Middle frontal gyrus (tissue), 1 donor: ENCODE results near the gene ATF7IP.
"Not testable (repeated sequence)": the region's sequence is repeated elsewhere in the genome, so short reads cannot be mapped to it uniquely, and the experiment has no call there.

Source experiments
- DNase-seq: peaks from one replicate; pipeline ENCODE4 v3.0.0-alpha.2; 2015; ENCODE audit warnings: low spot score; ENCODE audit errors: extremely low spot score

ATF7IP gene

GRCh38 chr12:14365294-14366208, at the start of gene ATF7IP:
Gene ATF7IP, plus strand, starts transcription at chr12:14365682. Its CDS starts 58,234 bp downstream, at chr12:14423916.
- DNase-seq, result peak; percentile 96

- no peak for DNase-seq
Measured at GRCh38 chr12:14317362-14318146, 47.9 kb upstream of the ATF7IP start.

DNA sequence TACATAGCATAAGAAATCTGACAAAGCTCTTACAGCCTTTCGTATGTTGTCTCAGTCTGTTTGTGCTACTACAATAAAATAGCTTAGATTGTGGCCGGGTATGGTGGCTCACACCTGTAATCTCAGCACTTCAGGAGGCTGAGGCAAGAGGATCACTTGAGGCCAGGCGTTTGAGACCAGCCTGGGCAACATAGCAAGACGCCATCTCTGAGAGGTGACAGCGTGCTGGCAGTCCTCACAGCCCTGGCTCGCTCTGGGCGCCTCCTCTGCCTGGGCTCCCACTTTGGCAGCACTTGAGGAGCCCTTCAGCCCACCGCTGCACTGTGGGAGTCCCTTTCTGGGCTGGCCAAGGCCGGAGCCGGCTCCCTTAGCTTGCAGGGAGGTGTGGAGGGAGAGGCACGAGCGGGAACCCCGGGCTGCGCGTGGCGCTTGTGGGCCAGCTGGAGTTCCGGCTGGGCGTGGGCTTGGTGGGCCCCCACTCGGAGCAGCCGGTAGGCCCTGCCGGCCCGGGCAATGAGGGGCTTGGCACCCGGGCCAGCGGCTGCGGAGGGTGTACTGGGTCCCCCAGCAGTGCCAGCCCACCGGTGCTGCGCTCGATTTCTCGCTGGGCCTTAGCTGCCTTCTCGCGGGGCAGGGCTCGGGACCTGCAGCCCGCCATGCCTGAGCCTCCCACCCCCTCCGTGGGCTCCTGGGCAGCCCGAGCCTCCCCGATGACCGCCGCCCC, 45.6 kb upstream of the ATF7IP start:
- not testable (repeated sequence) for DNase-seq

DNA sequence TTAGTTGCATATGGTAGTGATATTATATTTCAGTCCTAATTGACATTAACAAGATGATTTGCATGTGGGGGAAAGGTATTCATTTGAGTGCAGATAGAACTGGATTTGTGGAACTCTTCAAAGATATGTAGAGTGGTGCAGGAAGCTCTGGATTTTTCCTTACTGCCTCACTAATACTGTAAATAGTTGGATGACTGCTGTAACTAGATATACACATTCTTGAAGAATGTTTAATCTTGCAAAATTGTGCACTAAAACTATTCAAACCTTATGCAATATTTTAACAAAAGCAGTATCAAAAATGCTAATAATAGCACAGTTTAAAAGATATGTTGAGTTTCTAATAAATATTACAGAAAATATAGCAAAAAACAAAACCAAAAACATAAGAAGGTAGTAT, 43.1 kb upstream of the ATF7IP start:
- DNase-seq, result no peak

GRCh38 chr12:14325716-14326343, 39.7 kb upstream of the ATF7IP start:
- DNase-seq, result no peak

DNA sequence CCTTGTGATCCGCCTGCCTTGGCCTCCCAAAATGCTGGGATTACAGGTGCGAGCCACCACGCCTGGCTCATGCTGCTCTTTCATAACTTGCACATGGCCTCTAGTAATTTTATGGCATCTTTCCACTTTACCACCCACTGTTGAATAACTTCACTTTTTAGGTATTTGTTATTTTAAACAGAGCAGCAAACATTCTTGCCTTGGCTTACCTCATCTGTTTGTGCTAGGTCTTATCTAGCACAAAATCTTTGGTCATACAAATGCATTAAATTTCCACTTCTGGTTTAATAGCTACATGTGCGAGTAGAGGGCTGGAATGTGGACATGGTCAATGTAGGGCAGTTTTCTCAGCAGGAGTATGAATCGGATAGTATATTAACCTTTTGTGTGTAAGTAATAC, 38.8 kb upstream of the ATF7IP start:
- DNase-seq, result no peak

- DNase-seq, result no peak
Measured at GRCh38 chr12:14327711-14328110, 37.8 kb upstream of the ATF7IP start.

DNA sequence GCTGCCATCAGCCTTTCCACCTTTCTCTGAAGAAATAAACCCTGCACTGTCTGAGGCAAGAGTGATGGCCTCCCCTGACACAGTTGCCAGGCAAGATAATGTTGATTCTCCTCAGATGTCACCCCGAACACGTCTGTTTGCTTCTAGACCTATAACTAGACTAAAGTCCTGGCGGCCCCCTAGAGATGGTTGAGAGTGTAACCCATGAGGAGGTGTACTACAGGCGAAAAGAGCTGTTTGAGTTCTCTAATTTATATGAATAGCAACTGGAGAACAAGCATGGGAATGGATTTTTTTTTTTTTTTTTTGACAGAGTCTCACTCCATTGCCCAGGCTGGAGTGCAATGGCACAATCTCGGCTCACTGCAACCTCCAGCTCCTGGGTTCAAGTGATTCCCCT, 33.0 kb upstream of the ATF7IP start:
- no peak for DNase-seq

GRCh38 chr12:14340371-14340770, 25.1 kb upstream of the ATF7IP start:
- no peak for DNase-seq

DNA sequence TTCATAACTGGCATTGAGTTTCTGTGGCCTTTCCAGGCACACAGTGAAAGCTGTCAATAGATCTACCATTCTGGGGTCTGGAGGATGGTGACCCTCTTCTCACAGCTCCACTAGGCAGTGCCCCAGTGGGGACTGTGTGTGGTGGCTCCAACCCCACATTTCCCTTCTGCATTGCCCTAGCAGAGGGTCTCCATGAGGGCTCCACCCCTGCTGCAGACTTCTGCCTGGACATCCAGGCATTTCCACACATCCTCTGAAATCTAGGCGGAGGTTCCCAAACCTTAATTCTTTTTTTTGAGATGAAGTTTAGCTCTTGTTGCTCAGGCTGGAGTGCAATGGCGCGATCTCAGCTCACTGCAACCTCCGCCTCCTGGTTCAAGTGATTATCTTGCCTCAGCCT, 14.0 kb upstream of the ATF7IP start:
- DNase-seq, result not testable (repeated sequence)

- DNase-seq, result not testable (repeated sequence)
Measured at GRCh38 chr12:14352066-14352465, 13.4 kb upstream of the ATF7IP start.

- not testable (repeated sequence) for DNase-seq
Measured at GRCh38 chr12:14354665-14355064, 10.8 kb upstream of the ATF7IP start.

DNA sequence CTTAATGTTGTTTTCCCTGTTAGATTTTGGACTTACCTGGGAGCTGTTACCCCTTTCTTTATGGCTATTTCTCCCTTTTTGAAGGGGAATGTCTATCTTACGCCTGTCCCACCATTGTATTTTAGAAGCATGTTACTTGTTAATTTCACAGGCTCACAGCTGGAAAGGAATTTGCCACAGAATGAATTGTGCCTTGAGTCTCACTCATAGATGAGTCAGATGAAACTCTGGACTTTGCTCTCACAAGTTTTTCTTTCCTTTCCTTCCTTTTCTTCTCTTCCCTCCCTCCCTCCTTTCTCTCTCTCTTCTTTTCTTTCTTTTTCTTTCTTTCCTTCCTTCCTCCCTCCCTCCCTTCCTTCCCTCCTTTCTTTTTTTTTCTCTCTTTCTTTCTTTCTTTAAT, 9.3 kb upstream of the ATF7IP start:
- no peak for DNase-seq

DNA sequence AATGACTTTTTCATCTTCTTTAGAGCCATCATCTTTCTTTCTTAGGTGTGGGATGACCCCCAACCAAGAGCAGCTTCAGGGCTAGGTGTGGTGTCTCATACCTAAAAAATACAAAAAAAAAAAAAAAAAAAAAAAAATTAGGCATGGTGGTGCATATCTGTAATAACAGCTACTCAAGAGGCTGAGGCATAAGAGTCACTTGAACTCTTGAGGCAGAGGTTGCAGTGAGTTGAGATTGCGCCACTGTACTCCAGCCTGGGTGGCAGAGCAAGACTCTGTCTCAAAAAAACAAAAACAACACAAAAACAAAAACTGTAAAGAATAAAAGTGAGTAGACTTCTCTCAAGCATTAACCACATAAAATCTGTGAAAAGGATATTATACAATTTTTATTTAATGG, 8.0 kb upstream of the ATF7IP start:
- no peak for DNase-seq

DNA sequence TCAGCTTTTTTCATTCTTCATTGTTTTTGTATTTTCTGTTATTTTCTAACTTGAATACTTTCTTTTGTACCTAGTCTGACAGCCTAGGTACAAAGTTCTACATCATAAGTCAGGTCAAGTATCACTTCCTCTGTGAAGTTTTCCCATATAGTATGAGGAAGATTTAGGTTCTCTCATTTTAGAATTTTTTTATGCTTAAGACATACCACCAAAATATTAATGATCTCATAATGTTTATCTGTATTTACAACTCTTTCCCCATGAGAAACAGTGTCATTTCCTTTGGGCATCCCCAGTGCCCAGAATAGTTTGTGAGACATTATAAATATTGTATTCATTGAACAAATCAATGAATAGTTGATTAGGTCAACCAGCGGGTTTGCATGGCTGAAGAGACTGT, 3.1 kb upstream of the ATF7IP start:
- DNase-seq, result no peak

- DNase-seq, result no peak
Measured at GRCh38 chr12:14364583-14365271, 755 bp upstream of the ATF7IP start.

- DNase-seq, result no peak
Measured at GRCh38 chr12:14366209-14367039, 942 bp downstream of the ATF7IP start.

GRCh38 chr12:14367040-14367661, 1.7 kb downstream of the ATF7IP start:
- DNase-seq, result no peak

DNA sequence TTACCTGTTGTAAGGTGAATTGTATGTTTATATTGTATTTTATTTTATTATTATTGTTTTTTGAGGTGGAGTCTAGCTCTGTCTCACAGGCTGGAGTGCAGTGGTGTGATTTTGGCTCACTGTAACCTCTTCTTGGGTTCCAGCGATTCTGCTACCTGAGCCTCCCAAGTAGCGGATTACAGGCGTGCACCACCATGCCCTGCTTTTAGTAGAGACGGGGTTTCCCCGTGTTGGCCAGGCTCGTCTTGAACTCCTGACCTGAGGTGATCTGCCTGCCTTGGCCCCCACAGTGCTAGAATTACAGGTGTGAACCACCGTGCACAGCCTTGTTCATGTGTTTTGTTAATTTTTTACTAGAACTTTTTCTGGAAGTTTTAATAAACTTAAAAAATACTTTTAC, 3.8 kb downstream of the ATF7IP start:
- no peak for DNase-seq
